Panc1 (cell line): Measurements from ENCODE around the gene BCL2L1. TPM values are rescaled to one million over a fixed set of nuclear protein-coding genes. Genes with fewer than 3 reads are reported as not detected.

Experiments
- ATAC-seq: fragments of 200-7000 bp; cut with Tn5 transposase; 2 replicates; pipeline ENCODE4 v1.9.1; 2020; ENCODE audit warnings: mild to moderate bottlenecking, moderate library complexity
- BruUV-seq: library from RNA; stranded (reverse); fragments of 400-500 nt; replicated peaks from 2 replicates; lab custom pipeline; 2021; lab: Mats Ljungman, UMichigan
- CTCF ChIA-PET: fragments of 300-600 bp; sonication (Branson Sonifier 250); formaldehyde crosslinking; loops from one replicate; lab custom pipeline; 2022; ENCODE audit warnings: antibody characterized with exemption; lab: Charles Lee
- POLR2A ChIA-PET: fragments of 300-600 bp; sonication (Branson Sonifier 250); formaldehyde crosslinking; loops from one replicate; lab custom pipeline; 2022; ENCODE audit warnings: antibody characterized with exemption; lab: Charles Lee
- DNase-seq: peaks from one replicate; pipeline ENCODE4 v3.0.0-alpha.2; 2010; ENCODE audit warnings: low read depth, low spot score
- H3K27ac ChIP-seq: 2 replicates; pipeline ENCODE4 v1.5.1; 2011; ENCODE audit warnings: mild to moderate bottlenecking, low read length, inconsistent platforms
- H3K27me3 ChIP-seq: fragments of 200-500 bp; sonication (Bioruptor generic); 2 replicates; pipeline ENCODE4 v1.6.0; 2014; ENCODE audit warnings: low read length, inconsistent platforms; ENCODE audit not compliant: control insufficient read depth, insufficient read depth
- H3K36me3 ChIP-seq: fragments of 200-500 bp; sonication (Bioruptor generic); 2 replicates; pipeline ENCODE4 v1.5.1; 2014; ENCODE audit warnings: inconsistent platforms, mild to moderate bottlenecking, low read length, moderate library complexity; ENCODE audit not compliant: control insufficient read depth, insufficient read depth
- H3K4me1 ChIP-seq: 2 replicates; pipeline ENCODE4 v1.5.1; 2011; ENCODE audit warnings: inconsistent platforms, mild to moderate bottlenecking, low read length, moderate library complexity; ENCODE audit not compliant: control insufficient read depth, insufficient read depth
- H3K4me3 ChIP-seq, 2 experiments: 2 replicates each; pipeline ENCODE4 v1.5.1; 2011 to 2012; ENCODE audit warnings: low read depth in 2 of 2, low read length in 2 of 2, mild to moderate bottlenecking in 2 of 2, inconsistent platforms in 1 of 2, moderate library complexity in 1 of 2
- H3K9me3 ChIP-seq: fragments of 200-500 bp; sonication (Bioruptor generic); 2 replicates; pipeline ENCODE4 v1.5.1; 2014; ENCODE audit warnings: low read depth, mild to moderate bottlenecking, inconsistent platforms, low read length, moderate library complexity; ENCODE audit not compliant: control insufficient read depth, insufficient read depth
- POLR2AphosphoS5 ChIP-seq: IDR thresholded peaks from 2 replicates; pipeline ENCODE4 v1.6.1; 2012; ENCODE audit warnings: mild to moderate bottlenecking, low read depth, low read length, moderate library complexity
- SIN3A ChIP-seq: IDR thresholded peaks from 2 replicates; pipeline ENCODE4 v1.6.1; 2012; ENCODE audit warnings: low read depth, mild to moderate bottlenecking, low read length, moderate library complexity, borderline replicate concordance; ENCODE audit not compliant: insufficient read depth
- TCF7L2 ChIP-seq: IDR thresholded peaks from 2 replicates; pipeline ENCODE4 v1.6.1; 2011; ENCODE audit warnings: mild to moderate bottlenecking, low read depth, low read length, inconsistent platforms
- in situ Hi-C: cut with HindIII; loops from 2 replicates; pipeline ENCODE4 v1.10.0; 2016; ENCODE audit warnings: low sequenced_read_pairs, low pct_unique_long_range_greater_than_20kb
- intact Hi-C: fragments of 100-400 bp; cut with micrococcal nuclease; formaldehyde crosslinking; loops from one replicate; pipeline ENCODE4 v1.10.0; 2022; ENCODE audit not compliant: unreplicated experiment
- total RNA-seq: library from RNA; stranded (reverse); gene quantifications from one replicate; pipeline ENCODE4 v1.2.1, GENCODE V29; 2021; ENCODE audit not compliant: unreplicated experiment
- TF ChIP-seq, protein P1 (sequence below): fragments of 450-650 bp; IDR thresholded peaks from 2 replicates; pipeline ENCODE4 v1.5.1; 2017; ENCODE audit warnings: mild to moderate bottlenecking
- TF ChIP-seq, protein P2 (sequence below), 2 experiments: IDR thresholded peaks; 2 replicates each; pipeline ENCODE4 v1.6.1; 2011 to 2012; ENCODE audit warnings: low read depth in 2 of 2, control low read depth in 1 of 2, low read length in 1 of 2, mild to moderate bottlenecking in 1 of 2, moderate library complexity in 1 of 2; ENCODE audit not compliant: insufficient read depth in 1 of 2

The BCL2L1 gene
- total RNA-seq, 1 experiment from 2014 or later: 150 TPM

DNA sequence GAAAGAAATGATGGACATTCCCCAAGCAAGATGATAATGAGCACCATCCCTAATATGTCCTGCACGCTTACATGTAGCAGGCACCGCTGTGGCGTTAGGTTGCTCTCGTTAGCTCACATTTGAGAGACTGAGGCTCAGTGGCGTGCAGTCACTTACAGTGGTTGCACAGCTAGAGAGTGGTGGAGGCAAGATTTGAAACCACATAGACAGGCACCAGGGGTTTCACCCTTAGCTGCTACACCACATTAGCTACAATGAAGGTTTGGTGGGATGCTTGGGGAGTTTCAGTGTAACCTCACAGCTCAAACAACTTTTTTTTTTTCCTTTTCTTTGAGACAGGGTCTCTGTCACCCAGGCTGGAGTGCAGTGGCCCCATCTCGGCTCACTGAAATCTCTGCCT is 81.3 kb downstream of the BCL2L1 start:
- POLR2A ChIA-PET: interaction anchor here (0.7 kb wide), 1 partner anchor 79 kb away, joined by 4 read pairs; no protein-coding TSS in a partner anchor
- DNase-seq (no peak), ATAC-seq (no peak)
- Histone ChIP-seq H3K36me3 (no peaks in the 10 kb centered on the region), H3K4me1 (no peaks in the 10 kb centered on the region), H3K27me3 (no peaks in the 10 kb centered on the region), H3K27ac (no peak overlapping the region), H3K4me3 (no peak overlapping the region), H3K9me3 (no peaks in the 10 kb centered on the region)
- no TSS peak for BruUV-seq
- intact Hi-C loops: no loop called here
- no peak for TF ChIP-seq POLR2AphosphoS5
- TF ChIP-seq, protein P1, sequence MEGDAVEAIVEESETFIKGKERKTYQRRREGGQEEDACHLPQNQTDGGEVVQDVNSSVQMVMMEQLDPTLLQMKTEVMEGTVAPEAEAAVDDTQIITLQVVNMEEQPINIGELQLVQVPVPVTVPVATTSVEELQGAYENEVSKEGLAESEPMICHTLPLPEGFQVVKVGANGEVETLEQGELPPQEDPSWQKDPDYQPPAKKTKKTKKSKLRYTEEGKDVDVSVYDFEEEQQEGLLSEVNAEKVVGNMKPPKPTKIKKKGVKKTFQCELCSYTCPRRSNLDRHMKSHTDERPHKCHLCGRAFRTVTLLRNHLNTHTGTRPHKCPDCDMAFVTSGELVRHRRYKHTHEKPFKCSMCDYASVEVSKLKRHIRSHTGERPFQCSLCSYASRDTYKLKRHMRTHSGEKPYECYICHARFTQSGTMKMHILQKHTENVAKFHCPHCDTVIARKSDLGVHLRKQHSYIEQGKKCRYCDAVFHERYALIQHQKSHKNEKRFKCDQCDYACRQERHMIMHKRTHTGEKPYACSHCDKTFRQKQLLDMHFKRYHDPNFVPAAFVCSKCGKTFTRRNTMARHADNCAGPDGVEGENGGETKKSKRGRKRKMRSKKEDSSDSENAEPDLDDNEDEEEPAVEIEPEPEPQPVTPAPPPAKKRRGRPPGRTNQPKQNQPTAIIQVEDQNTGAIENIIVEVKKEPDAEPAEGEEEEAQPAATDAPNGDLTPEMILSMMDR: no peak
- no peak for TF ChIP-seq TCF7L2
- no peak for TF ChIP-seq SIN3A
- TF ChIP-seq, protein P2, sequence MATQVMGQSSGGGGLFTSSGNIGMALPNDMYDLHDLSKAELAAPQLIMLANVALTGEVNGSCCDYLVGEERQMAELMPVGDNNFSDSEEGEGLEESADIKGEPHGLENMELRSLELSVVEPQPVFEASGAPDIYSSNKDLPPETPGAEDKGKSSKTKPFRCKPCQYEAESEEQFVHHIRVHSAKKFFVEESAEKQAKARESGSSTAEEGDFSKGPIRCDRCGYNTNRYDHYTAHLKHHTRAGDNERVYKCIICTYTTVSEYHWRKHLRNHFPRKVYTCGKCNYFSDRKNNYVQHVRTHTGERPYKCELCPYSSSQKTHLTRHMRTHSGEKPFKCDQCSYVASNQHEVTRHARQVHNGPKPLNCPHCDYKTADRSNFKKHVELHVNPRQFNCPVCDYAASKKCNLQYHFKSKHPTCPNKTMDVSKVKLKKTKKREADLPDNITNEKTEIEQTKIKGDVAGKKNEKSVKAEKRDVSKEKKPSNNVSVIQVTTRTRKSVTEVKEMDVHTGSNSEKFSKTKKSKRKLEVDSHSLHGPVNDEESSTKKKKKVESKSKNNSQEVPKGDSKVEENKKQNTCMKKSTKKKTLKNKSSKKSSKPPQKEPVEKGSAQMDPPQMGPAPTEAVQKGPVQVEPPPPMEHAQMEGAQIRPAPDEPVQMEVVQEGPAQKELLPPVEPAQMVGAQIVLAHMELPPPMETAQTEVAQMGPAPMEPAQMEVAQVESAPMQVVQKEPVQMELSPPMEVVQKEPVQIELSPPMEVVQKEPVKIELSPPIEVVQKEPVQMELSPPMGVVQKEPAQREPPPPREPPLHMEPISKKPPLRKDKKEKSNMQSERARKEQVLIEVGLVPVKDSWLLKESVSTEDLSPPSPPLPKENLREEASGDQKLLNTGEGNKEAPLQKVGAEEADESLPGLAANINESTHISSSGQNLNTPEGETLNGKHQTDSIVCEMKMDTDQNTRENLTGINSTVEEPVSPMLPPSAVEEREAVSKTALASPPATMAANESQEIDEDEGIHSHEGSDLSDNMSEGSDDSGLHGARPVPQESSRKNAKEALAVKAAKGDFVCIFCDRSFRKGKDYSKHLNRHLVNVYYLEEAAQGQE (IDR thresholded peaks at IDR 0.05; ENCODE audit: insufficient read depth in 1 of 2, low read depth in 2 of 2, low read length in 1 of 2): no peak
- CTCF ChIA-PET: interaction anchor here (0.5 to 1.1 kb wide), 4 partner anchors 20 to 73 kb away, joined by 3 read pairs; no protein-coding TSS in a partner anchor
- in situ Hi-C loops: no loop called here

DNA sequence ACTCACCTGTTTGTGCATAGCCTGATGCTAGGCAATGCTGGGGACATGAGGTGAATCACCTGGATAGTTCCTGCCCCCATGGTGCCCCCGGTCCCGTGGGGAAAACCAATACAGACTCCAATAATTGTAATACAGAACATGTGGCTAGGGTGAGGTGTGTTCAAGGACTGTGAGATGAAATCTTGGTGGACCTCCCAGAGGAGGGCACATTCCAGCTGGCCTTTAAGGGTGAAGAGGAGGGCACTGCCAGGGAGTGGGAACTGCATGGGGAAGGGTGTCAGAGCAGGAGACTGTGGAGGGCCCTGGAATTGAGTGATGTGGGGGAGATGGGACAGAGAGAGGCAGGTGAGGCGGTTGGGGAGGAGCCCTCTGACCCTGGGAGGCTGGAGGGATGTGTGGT is 82.4 kb downstream of the BCL2L1 start:
- Histone ChIP-seq H3K4me1 (no peaks in the 10 kb centered on the region), H3K36me3 (no peaks in the 10 kb centered on the region), H3K27me3 (no peaks in the 10 kb centered on the region), H3K9me3 (no peaks in the 10 kb centered on the region), H3K27ac (no peak overlapping the region), H3K4me3 (no peak overlapping the region)
- BruUV-seq: no TSS peak
- DNase-seq (no peak), ATAC-seq (0 out of 2 replicates have a peak, but pooled peaks have one; percentile 5)
- POLR2A ChIA-PET: interaction anchor here (0.6 kb wide), 2 partner anchors 17 to 1256 kb away, joined by 4 to 5 read pairs; no protein-coding TSS in a partner anchor
- TF ChIP-seq, protein P1: no peak
- TF ChIP-seq, protein P2 (IDR thresholded peaks at IDR 0.05; ENCODE audit: insufficient read depth in 1 of 2, low read depth in 2 of 2, low read length in 1 of 2): no peak
- TF ChIP-seq SIN3A: no peak
- intact Hi-C loops: no loop called here
- in situ Hi-C loops: no loop called here
- CTCF ChIA-PET: interaction anchor here (0.6 to 1.3 kb wide), 3 partner anchors 27 to 146 kb away, joined by 3 to 6 read pairs (median 4); no protein-coding TSS in a partner anchor
